Measurements from ENCODE around the gene DNAH2.

- TF ChIP-seq CTCF (conservative IDR thresholded peaks at IDR 0.05; ENCODE audit: low read depth, low read length) (peak; percentile 34; the same call in 1 of the 2 replicates), SMC3 (IDR thresholded peaks at IDR 0.05; ENCODE audit: low read depth, low read length) (no peak; the same call in 1 of the 2 replicates), RFX5 (IDR thresholded peaks at IDR 0.05; ENCODE audit: low read depth, low read length) (no peak), RCOR1 (IDR thresholded peaks at IDR 0.05; ENCODE audit: insufficient replicate concordance, low read length) (peak; percentile 83), MAFK (IDR thresholded peaks at IDR 0.05; ENCODE audit: low read depth, low read length) (no peak), USF2 (IDR thresholded peaks at IDR 0.05; ENCODE audit: low read depth, low read length) (peak; percentile 92), POLR2A (IDR thresholded peaks at IDR 0.05; ENCODE audit: low read depth, low read length) (peak; percentile 69), BHLHE40 (IDR thresholded peaks at IDR 0.05; ENCODE audit: low read depth, low read length) (peak; percentile 79), FOS (IDR thresholded peaks at IDR 0.05; ENCODE audit: low read depth, low read length) (peak; percentile 88), CEBPB (IDR thresholded peaks at IDR 0.05; ENCODE audit: low read depth, low read length) (no peak), MXI1 (IDR thresholded peaks at IDR 0.05; ENCODE audit: borderline replicate concordance, low read depth, low read length) (peak; percentile 60; the same call in 1 of the 2 replicates)
These were observed 123.9 kb downstream of the DNAH2 start for GRCh38 chr17:7841396-7841914.
